Suppressor macrophage treated with lipopolysaccharide for 1 hour (primary cell): ENCODE data around the gene DYRK1B.
"Not testable (repeated sequence)": the region's sequence is repeated elsewhere in the genome, so short reads cannot be mapped to it uniquely, and the experiment has no call there.

Experiments used
- DNase-seq, 3 donors: peaks; one replicate each; pipeline ENCODE4 v3.0.0-alpha.2; 2020 to 2022

Gene DYRK1B

GRCh38 chr19:39829702-39830275, 4.2 kb downstream of the DYRK1B start:
- no peak for DNase-seq

- no peak for DNase-seq
Measured at GRCh38 chr19:39828654-39829032, 5.3 kb downstream of the DYRK1B start.

- no peak for DNase-seq
Measured at GRCh38 chr19:39828015-39828653, 5.8 kb downstream of the DYRK1B start.

- no peak for DNase-seq
Measured at GRCh38 chr19:39827216-39827615, 6.7 kb downstream of the DYRK1B start.

GRCh38 chr19:39826311-39826945, 7.5 kb downstream of the DYRK1B start:
- no peak for DNase-seq

GRCh38 chr19:39825531-39826076, 8.4 kb downstream of the DYRK1B start:
- DNase-seq = no peak

- no peak for DNase-seq
Measured at GRCh38 chr19:39825093-39825463, 8.9 kb downstream of the DYRK1B start.

GRCh38 chr19:39824143-39825092, 9.5 kb downstream of the DYRK1B start:
- peak; percentile 89 to 93 (median 92) for DNase-seq

- no peak for DNase-seq
Measured at GRCh38 chr19:39823686-39824085, 10.3 kb downstream of the DYRK1B start.

GRCh38 chr19:39820696-39821095, 13.3 kb downstream of the DYRK1B start:
- DNase-seq = no peak

- no peak for DNase-seq
Measured at GRCh38 chr19:39819786-39820185, 14.2 kb downstream of the DYRK1B start.

GRCh38 chr19:39818626-39819097, 15.3 kb downstream of the DYRK1B start:
- DNase-seq = no peak

- DNase-seq = no peak
Measured at GRCh38 chr19:39817888-39818561, 15.9 kb downstream of the DYRK1B start.

- DNase-seq = no peak
Measured at GRCh38 chr19:39816287-39817048, 17.5 kb downstream of the DYRK1B start.

- DNase-seq = no peak
Measured at GRCh38 chr19:39814595-39814994, 19.4 kb downstream of the DYRK1B start.

GRCh38 chr19:39814111-39814510, 19.9 kb downstream of the DYRK1B start:
- DNase-seq = not testable (repeated sequence)

GRCh38 chr19:39813264-39813993, 20.5 kb downstream of the DYRK1B start:
- DNase-seq = no peak

GRCh38 chr19:39811064-39811463, 22.9 kb downstream of the DYRK1B start:
- no peak for DNase-seq

GRCh38 chr19:39810424-39810823, 23.5 kb downstream of the DYRK1B start:
- DNase-seq = no peak

GRCh38 chr19:39809368-39809767, 24.6 kb downstream of the DYRK1B start:
- no peak for DNase-seq

GRCh38 chr19:39808688-39809087, 25.3 kb downstream of the DYRK1B start:
- not testable (repeated sequence) for DNase-seq
